HepG2 (cell line): ENCODE results near the gene TPM2. TPM values are rescaled to one million over a fixed set of nuclear protein-coding genes. Genes with fewer than 3 reads are reported as not detected.

Experiments used
- ATF7 ChIP-seq, 2 experiments: fragments of 450-650 bp in 1 of 2; sonication (generic) in 1 of 2; formaldehyde crosslinking in 1 of 2; IDR thresholded peaks; 2 replicates each; pipeline versions ENCODE4 v1.4.0 to v1.6.1; 2016 to 2020; ENCODE audit warnings: antibody characterized with exemption in 1 of 2, mild to moderate bottlenecking in 1 of 2, missing genetic modification reagents in 1 of 2
- CHCHD3 ChIP-seq: sonication (generic); formaldehyde crosslinking; IDR thresholded peaks from 2 replicates; pipeline ENCODE4 v1.8.0; 2022; ENCODE audit warnings: mild to moderate bottlenecking, missing genetic modification reagents, moderate library complexity
- CHD2 ChIP-seq: IDR thresholded peaks from 2 replicates; pipeline ENCODE4 v1.6.1; 2011; ENCODE audit warnings: low read depth, low read length, improper control_type of control experiment
- CREB1 ChIP-seq, 2 experiments: fragments of 450-650 bp in 1 of 2; IDR thresholded peaks; 2 replicates each; pipeline ENCODE4 v1.6.1; 2016 to 2017; ENCODE audit warnings: control low read depth in 1 of 2, mild to moderate bottlenecking in 1 of 2, missing compliant biosample characterization in 1 of 2, missing genetic modification characterization in 1 of 2
- FOXA3 ChIP-seq: IDR thresholded peaks from 2 replicates; pipeline ENCODE4 v1.6.1; 2016; ENCODE audit warnings: missing genetic modification reagents, missing compliant biosample characterization
- FOXK2 ChIP-seq: fragments of 450-650 bp; IDR thresholded peaks from 2 replicates; pipeline ENCODE4 v1.6.1; 2016
- GATA4 ChIP-seq: sonication (generic); IDR thresholded peaks from 2 replicates; pipeline ENCODE4 v1.6.1; 2016; ENCODE audit warnings: antibody characterized with exemption, low read depth, borderline replicate concordance
- HHEX ChIP-seq: IDR thresholded peaks from 2 replicates; pipeline ENCODE4 v1.6.1; 2016; ENCODE audit warnings: control low read depth
- LCORL ChIP-seq, 2 experiments: fragments of 450-650 bp in 1 of 2; sonication (generic) in 1 of 2; formaldehyde crosslinking in 1 of 2; IDR thresholded peaks; 2 replicates each; pipeline versions ENCODE4 v1.5.0 to v1.6.1; 2017 to 2020; ENCODE audit warnings: antibody characterized with exemption in 1 of 2, missing genetic modification reagents in 1 of 2
- NR2F1 ChIP-seq, 2 experiments: fragments of 450-650 bp in 1 of 2; formaldehyde crosslinking in 1 of 2; IDR thresholded peaks; 2 replicates each; pipeline versions ENCODE4 v1.5.0 to v1.6.1; 2016 to 2020; ENCODE audit warnings: mild to moderate bottlenecking in 1 of 2, missing compliant biosample characterization in 1 of 2, missing genetic modification reagents in 1 of 2, moderate library complexity in 1 of 2
- NR2F6 ChIP-seq, 2 experiments: IDR thresholded peaks; 2 replicates each; pipeline ENCODE4 v1.6.1; 2016; ENCODE audit warnings: antibody characterized with exemption in 1 of 2, mild to moderate bottlenecking in 1 of 2
- PHF5A ChIP-seq: IDR thresholded peaks from one replicate; pipeline ENCODE4 v1.6.1; 2018; ENCODE audit warnings: low read depth, missing genetic modification reagents; ENCODE audit not compliant: unreplicated experiment
- PITX1 ChIP-seq: sonication (generic); formaldehyde crosslinking; IDR thresholded peaks from 2 replicates; pipeline ENCODE4 v1.5.1; 2020; ENCODE audit warnings: mild to moderate bottlenecking, missing genetic modification reagents
- RARA ChIP-seq: IDR thresholded peaks from 2 replicates; pipeline ENCODE4 v1.6.1; 2016; ENCODE audit warnings: missing genetic modification reagents, missing compliant biosample characterization
- RXRA ChIP-seq: sonication (generic); formaldehyde crosslinking; IDR thresholded peaks from 2 replicates; pipeline ENCODE4 v1.5.1; 2020; ENCODE audit warnings: missing genetic modification reagents
- SIN3A ChIP-seq: IDR thresholded peaks from 2 replicates; pipeline ENCODE4 v1.6.1; 2011; ENCODE audit warnings: low read depth, mild to moderate bottlenecking, control low read depth, low read length, borderline replicate concordance
- TARDBP ChIP-seq: sonication (generic); formaldehyde crosslinking; IDR thresholded peaks from 2 replicates; pipeline ENCODE4 v1.8.0; 2022; ENCODE audit warnings: mild to moderate bottlenecking, missing genetic modification reagents
- TBX3 ChIP-seq: fragments of 450-650 bp; IDR thresholded peaks from 2 replicates; pipeline ENCODE4 v1.6.1; 2017; ENCODE audit warnings: antibody characterized with exemption, mild to moderate bottlenecking, inconsistent platforms, borderline replicate concordance
- ZBTB3 ChIP-seq: sonication (generic); formaldehyde crosslinking; IDR thresholded peaks from 2 replicates; pipeline ENCODE4 v1.4.0; 2020; ENCODE audit warnings: low read depth, mild to moderate bottlenecking, moderate library complexity, missing genetic modification reagents, borderline replicate concordance
- ZNF432 ChIP-seq: sonication (generic); formaldehyde crosslinking; IDR thresholded peaks from 2 replicates; pipeline ENCODE4 v1.5.0; 2020; ENCODE audit warnings: missing genetic modification reagents, mild to moderate bottlenecking, borderline replicate concordance
- ZNF552 ChIP-seq: sonication (generic); formaldehyde crosslinking; IDR thresholded peaks from 2 replicates; pipeline ENCODE4 v1.9.0; 2022; ENCODE audit warnings: missing genetic modification reagents, mild to moderate bottlenecking, borderline replicate concordance
- ZNF567 ChIP-seq: sonication (generic); formaldehyde crosslinking; IDR thresholded peaks from 2 replicates; pipeline ENCODE4 v1.8.1; 2023; ENCODE audit warnings: mild to moderate bottlenecking, missing genetic modification reagents, borderline replicate concordance
- ZZZ3 ChIP-seq: sonication (generic); formaldehyde crosslinking; IDR thresholded peaks from 2 replicates; pipeline ENCODE4 v1.4.0; 2020; ENCODE audit warnings: missing genetic modification reagents, mild to moderate bottlenecking, borderline replicate concordance
- polyA plus RNA-seq, 8 experiments: library from polyadenylated mRNA; depleted of rRNA in 3 of 8; stranded (reverse) in 7 of 8; unstranded in 1 of 8; fragments of >200 nt; fragmentation: Illumina TruSeq in 4 of 8; extraction: Trizol in 4 of 8; gene quantifications; 2 replicates each; pipeline versions ENCODE4 v1.2.1 to v1.2.3, GENCODE V29; 2011 to 2016; ENCODE audit warnings: low read depth in 4 of 8, missing spikeins in 1 of 8, mixed read lengths in 1 of 8; ENCODE audit not compliant: insufficient read depth in 1 of 8
- total RNA-seq, 5 experiments: library from RNA; depleted of rRNA; stranded (reverse); fragments of >200 nt; fragmentation: Illumina TruSeq; extraction: Trizol; gene quantifications; 2 replicates each; pipeline ENCODE4 v1.2.3, GENCODE V29; 2016; ENCODE audit warnings: low read depth in 1 of 5
- TF ChIP-seq, protein P1 (sequence below): sonication (generic); formaldehyde crosslinking; IDR thresholded peaks from 2 replicates; pipeline ENCODE4 v1.5.0; 2020; ENCODE audit warnings: mild to moderate bottlenecking, missing genetic modification reagents
- TF ChIP-seq, protein P2 (sequence below): sonication (generic); formaldehyde crosslinking; IDR thresholded peaks from 2 replicates; pipeline ENCODE4 v1.4.0; 2020; ENCODE audit warnings: missing genetic modification reagents

Gene TPM2
- total and polyA plus RNA-seq, 2 of the 13 experiments (the other 11 are each of a cell fraction or from before 2014, with no cell fraction given), result 3.1 to 10.7 TPM

DNA sequence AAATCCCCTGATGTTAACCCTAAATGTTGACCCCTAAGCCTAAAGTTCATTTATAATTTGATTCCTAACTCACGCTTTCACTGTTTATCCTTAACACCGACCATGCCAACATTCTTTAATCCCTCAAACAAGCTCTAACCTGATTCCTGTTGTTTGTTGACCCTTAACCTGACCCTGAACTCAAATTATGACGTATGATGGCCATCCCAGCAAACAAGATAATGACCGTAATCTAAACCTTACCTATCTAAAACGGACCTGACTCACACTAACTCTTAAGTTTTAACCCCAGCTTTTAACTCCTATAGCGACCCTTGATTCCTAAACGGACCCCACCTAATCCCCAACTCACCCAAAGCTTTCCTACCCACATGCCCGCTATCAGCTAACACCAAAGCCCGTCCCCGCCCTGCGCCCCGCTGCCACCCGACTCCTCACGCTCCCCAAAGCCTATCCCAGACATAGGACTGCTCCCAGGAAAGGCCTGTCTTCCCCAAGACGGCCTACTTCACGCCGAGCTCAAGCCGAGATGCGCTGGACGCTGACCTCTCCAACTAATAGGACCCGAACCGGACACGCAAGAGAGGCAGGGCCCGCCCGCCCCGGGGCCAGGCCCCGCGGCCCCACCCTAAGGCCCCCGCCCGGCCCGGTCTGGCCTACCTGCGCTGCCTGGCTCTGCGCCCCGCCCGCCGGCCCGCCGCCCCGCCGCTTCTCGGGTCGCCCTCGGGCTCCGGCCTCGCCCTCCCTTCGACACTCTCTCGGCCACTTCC, 41.9 kb upstream of the TPM2 start (continued):
- TF ChIP-seq SIN3A (0 out of 2 replicates have a peak, but pooled peaks have one; percentile 15), ZNF432 (CRISPR knock-in tag) (no peak), ZZZ3 (CRISPR knock-in tag) (peak; percentile 27; the same call in 1 of the 2 replicates), ATF7 (IDR thresholded peaks at IDR 0.05) (peak; percentile 62), ATF7 (CRISPR knock-in tag; IDR thresholded peaks at IDR 0.05) (no peak), ZNF552 (no peak), NR2F6 (IDR thresholded peaks at IDR 0.05) (peak; percentile 86), NR2F6 (CRISPR knock-in tag; IDR thresholded peaks at IDR 0.05) (peak; percentile 80), ZNF567 (0 out of 2 replicates have a peak, but pooled peaks have one; percentile 10), TARDBP (CRISPR knock-in tag) (no peak), NR2F1 (CRISPR knock-in tag; IDR thresholded peaks at IDR 0.05) (peak; percentile 38 to 73; a peak in 3 of 4 replicates), CREB1 (IDR thresholded peaks at IDR 0.05) (peak; percentile 89), CREB1 (CRISPR knock-in tag; IDR thresholded peaks at IDR 0.05) (peak; percentile 73), TBX3 (peak; percentile 42; the same call in 1 of the 2 replicates), HHEX (CRISPR knock-in tag) (no peak), RARA (peak; percentile 90), CHCHD3 (no peak), ZBTB3 (no peak), LCORL (IDR thresholded peaks at IDR 0.05) (0 out of 2 replicates have a peak, but pooled peaks have one; percentile 4), LCORL (CRISPR knock-in tag; IDR thresholded peaks at IDR 0.05) (no peak), CHD2 (0 out of 2 replicates have a peak, but pooled peaks have one; percentile 15), FOXA3 (0 out of 2 replicates have a peak, but pooled peaks have one; percentile 12), GATA4 (0 out of 2 replicates have a peak, but pooled peaks have one; percentile 12), RXRA (CRISPR knock-in tag) (peak; percentile 46; the same call in 1 of the 2 replicates), PITX1 (CRISPR knock-in tag) (peak; percentile 64; the same call in 1 of the 2 replicates), FOXK2 (peak; percentile 59; the same call in 1 of the 2 replicates), PHF5A (CRISPR knock-in tag) (no peak)
- TF ChIP-seq, protein P1, sequence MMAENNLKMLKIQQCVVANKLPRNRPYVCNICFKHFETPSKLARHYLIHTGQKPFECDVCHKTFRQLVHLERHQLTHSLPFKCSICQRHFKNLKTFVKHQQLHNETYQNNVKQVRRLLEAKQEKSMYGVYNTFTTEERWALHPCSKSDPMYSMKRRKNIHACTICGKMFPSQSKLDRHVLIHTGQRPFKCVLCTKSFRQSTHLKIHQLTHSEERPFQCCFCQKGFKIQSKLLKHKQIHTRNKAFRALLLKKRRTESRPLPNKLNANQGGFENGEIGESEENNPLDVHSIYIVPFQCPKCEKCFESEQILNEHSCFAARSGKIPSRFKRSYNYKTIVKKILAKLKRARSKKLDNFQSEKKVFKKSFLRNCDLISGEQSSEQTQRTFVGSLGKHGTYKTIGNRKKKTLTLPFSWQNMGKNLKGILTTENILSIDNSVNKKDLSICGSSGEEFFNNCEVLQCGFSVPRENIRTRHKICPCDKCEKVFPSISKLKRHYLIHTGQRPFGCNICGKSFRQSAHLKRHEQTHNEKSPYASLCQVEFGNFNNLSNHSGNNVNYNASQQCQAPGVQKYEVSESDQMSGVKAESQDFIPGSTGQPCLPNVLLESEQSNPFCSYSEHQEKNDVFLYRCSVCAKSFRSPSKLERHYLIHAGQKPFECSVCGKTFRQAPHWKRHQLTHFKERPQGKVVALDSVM (CRISPR knock-in tag), result no peak
- TF ChIP-seq, protein P2, sequence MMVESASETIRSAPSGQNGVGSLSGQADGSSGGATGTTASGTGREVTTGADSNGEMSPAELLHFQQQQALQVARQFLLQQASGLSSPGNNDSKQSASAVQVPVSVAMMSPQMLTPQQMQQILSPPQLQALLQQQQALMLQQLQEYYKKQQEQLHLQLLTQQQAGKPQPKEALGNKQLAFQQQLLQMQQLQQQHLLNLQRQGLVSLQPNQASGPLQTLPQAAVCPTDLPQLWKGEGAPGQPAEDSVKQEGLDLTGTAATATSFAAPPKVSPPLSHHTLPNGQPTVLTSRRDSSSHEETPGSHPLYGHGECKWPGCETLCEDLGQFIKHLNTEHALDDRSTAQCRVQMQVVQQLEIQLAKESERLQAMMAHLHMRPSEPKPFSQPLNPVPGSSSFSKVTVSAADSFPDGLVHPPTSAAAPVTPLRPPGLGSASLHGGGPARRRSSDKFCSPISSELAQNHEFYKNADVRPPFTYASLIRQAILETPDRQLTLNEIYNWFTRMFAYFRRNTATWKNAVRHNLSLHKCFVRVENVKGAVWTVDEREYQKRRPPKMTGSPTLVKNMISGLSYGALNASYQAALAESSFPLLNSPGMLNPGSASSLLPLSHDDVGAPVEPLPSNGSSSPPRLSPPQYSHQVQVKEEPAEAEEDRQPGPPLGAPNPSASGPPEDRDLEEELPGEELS (CRISPR knock-in tag), result peak; percentile 53; the same call in 1 of the 2 replicates
